Measurements from ENCODE around the gene FIP1L1.

FIP1L1 gene

DNA sequence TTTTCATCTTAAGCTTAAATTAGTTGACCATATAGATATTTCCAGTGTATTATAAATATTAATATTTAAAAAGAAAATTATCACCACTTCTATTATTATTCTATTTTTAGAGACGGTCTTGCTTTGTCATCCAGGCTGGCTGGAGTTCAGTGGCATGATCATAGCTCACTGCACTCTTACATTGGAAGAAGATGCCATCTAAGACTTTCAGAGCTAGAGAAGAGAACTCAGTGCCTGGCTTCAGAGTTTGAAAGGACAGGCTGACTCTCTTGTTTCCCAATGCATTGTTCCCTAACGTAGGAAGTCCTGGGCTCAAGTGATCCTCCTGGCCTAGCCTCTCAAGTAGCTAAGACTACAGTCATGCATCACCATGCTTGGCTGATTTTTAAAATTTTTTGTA, 75.9 kb downstream of the FIP1L1 start:
- TF ChIP-seq, protein P1, sequence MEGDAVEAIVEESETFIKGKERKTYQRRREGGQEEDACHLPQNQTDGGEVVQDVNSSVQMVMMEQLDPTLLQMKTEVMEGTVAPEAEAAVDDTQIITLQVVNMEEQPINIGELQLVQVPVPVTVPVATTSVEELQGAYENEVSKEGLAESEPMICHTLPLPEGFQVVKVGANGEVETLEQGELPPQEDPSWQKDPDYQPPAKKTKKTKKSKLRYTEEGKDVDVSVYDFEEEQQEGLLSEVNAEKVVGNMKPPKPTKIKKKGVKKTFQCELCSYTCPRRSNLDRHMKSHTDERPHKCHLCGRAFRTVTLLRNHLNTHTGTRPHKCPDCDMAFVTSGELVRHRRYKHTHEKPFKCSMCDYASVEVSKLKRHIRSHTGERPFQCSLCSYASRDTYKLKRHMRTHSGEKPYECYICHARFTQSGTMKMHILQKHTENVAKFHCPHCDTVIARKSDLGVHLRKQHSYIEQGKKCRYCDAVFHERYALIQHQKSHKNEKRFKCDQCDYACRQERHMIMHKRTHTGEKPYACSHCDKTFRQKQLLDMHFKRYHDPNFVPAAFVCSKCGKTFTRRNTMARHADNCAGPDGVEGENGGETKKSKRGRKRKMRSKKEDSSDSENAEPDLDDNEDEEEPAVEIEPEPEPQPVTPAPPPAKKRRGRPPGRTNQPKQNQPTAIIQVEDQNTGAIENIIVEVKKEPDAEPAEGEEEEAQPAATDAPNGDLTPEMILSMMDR (conservative IDR thresholded peaks at IDR 0.05; ENCODE audit: low read depth, low read length), result no peak
- DNase-seq (ENCODE audit: low read depth), result no peak
- H3K4me3 ChIP-seq (ENCODE audit: low read length), result no peak overlapping the region

DNA sequence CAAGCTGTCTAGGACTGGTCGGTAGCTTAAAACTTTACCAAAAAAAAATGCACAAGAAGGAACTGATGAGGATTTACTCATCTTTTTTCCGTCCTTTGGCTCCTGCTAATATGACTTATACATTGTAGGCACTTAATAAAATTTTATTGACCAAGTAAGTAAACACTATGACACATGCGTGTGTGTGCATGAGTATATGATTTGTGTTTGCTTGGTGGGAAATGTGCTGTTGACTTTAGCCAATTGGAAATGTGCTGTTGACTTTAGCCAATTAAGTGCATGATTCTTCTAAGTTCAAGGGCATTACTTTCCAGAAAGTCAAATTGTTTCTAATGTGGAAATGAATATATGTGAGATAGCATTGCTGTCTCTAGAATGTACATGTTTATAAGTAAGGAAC, 78.3 kb downstream of the FIP1L1 start:
- DNase-seq (ENCODE audit: low read depth), result no peak
- TF ChIP-seq, protein P1 (conservative IDR thresholded peaks at IDR 0.05; ENCODE audit: low read depth, low read length), result no peak
- H3K4me3 ChIP-seq (ENCODE audit: low read length), result no peak overlapping the region

DNA sequence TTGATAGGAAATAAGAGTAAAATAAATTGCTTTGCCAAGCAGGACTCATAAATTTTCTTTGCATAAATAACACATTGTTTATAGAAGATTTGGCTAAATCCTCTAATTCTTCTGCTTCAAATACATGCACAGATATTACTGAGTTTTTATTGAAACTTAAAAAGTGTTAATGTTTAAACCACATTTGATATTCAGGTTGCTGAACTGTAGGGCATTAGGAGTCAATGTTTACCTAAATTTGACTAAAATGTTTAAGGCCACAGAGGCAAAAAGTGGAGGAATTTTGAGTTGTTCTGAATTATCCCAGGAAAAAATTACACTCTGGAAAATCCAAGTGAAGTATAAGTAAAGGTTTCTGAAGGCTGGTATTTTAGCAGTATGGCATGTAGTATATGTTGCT, 78.7 kb downstream of the FIP1L1 start:
- H3K4me3 ChIP-seq (ENCODE audit: low read length), result no peak overlapping the region
- TF ChIP-seq, protein P1 (conservative IDR thresholded peaks at IDR 0.05; ENCODE audit: low read depth, low read length), result no peak
- DNase-seq (ENCODE audit: low read depth), result no peak

DNA sequence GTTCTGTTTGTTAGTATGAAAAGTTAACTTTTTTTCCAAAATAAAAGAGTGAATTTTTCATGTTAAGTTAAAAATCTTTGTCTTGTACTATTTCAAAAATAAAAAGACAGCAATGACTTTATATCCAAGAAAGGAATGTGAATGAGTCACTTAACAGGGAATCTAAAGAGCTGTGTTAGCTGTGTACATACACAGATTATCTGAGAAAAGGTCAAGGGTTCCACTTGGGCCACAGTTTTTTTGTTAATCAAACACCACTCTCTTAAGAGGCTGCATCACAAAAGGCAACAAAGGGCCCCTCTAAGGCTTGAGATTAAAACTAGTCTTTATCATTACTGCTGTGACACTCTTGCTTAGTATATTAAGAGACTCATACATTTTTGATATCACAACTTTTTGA, 82.1 kb downstream of the FIP1L1 start:
- TF ChIP-seq, protein P1 (conservative IDR thresholded peaks at IDR 0.05; ENCODE audit: low read depth, low read length), result no peak
- peak; percentile 85 for DNase-seq (ENCODE audit: low read depth)
- H3K4me3 ChIP-seq (ENCODE audit: low read length), result no peak overlapping the region

DNA sequence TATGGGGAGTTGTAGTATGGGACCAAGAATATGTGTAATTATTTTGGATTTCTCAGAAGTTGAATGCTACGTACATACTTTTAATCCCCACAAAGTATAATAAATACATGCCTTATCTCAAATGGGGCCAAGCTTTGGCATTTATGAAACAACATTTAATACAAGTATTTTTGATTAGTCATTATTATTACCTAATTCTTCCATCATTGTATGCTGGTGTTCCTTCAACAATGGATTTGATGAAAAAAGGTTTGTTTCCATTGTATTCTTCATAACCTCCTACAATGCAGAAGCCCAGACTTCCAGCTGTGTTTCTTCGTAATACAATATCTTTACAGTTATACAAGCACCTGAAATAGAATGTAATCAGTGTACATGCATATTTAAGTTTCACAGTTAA, 83.8 kb downstream of the FIP1L1 start:
- no peak overlapping the region for H3K4me3 ChIP-seq (ENCODE audit: low read length)
- no peak for DNase-seq (ENCODE audit: low read depth)
- TF ChIP-seq, protein P1 (conservative IDR thresholded peaks at IDR 0.05; ENCODE audit: low read depth, low read length), result no peak

DNA sequence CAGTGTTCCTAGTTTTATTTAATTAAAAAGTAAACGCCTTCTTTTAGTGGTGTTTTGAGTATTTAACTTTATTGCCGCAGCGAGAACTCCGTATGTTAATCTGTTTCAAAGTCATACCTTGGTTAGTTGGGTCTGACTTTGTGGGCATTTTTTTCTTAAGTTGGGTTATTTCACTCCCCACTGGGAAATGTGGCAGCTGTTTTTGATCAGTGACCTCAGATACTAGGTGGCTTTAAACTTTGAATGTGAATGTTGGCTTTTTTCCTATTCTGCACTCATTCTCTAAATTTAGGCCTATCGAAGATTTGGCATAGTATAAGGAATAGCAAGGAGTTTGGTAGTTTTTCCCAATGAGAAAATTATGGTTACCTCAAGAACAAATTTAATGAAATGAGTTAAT, 85.9 kb downstream of the FIP1L1 start:
- no peak overlapping the region for H3K4me3 ChIP-seq (ENCODE audit: low read length)
- DNase-seq (ENCODE audit: low read depth), result no peak
- TF ChIP-seq, protein P1 (conservative IDR thresholded peaks at IDR 0.05; ENCODE audit: low read depth, low read length), result no peak

DNA sequence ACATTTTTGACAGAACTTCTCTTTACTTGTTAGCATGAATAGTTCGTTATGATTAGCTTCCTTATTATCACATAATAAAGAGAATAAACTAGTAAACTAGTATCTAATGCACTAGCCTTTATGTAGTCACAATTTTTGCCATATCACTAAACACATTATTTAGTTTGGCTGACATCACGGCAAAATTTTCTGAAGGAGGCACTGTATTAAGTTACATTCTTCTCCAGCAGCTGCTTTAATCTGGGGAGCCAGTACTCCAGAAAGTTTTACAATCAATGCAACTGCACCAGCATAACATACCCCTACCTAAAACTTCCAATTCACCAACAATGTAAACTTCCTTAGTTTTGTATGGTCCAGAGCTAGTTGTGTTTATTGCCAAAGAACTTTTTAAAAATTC, 87.8 kb downstream of the FIP1L1 start:
- TF ChIP-seq, protein P1 (conservative IDR thresholded peaks at IDR 0.05; ENCODE audit: low read depth, low read length), result no peak
- no peak overlapping the region for H3K4me3 ChIP-seq (ENCODE audit: low read length)
- no peak for DNase-seq (ENCODE audit: low read depth)

Data from retinal pigment epithelial cell (primary cell).